ENCODE measurements around the gene LTBP1.

LTBP1 gene

GRCh38 chr2:33008716-33009115, 62.0 kb downstream of the LTBP1 start:
- Mint-ChIP-seq H3K4me3 (no peak overlapping the region), H3K36me3 (no peaks in the 10 kb centered on the region), H3K9me3 (no peaks in the 10 kb centered on the region), H3K4me1 (no peaks in the 10 kb centered on the region), H3K27ac (no peak overlapping the region)
- ATAC-seq: no peak
- no peak for DNase-seq (ENCODE audit: low spot score in 2 of 2)

GRCh38 chr2:33009249-33009648, 62.5 kb downstream of the LTBP1 start:
- Mint-ChIP-seq H3K27ac (no peak overlapping the region), H3K4me1 (no peaks in the 10 kb centered on the region), H3K9me3 (no peaks in the 10 kb centered on the region), H3K4me3 (no peak overlapping the region), H3K36me3 (no peaks in the 10 kb centered on the region)
- ATAC-seq: no peak
- DNase-seq (ENCODE audit: low spot score in 2 of 2): no peak

- no peak for DNase-seq (ENCODE audit: low spot score in 2 of 2)
- Mint-ChIP-seq H3K36me3 (no peaks in the 10 kb centered on the region), H3K9me3 (no peaks in the 10 kb centered on the region), H3K27ac (no peak overlapping the region), H3K4me3 (no peak overlapping the region), H3K4me1 (no peaks in the 10 kb centered on the region)
- ATAC-seq: no peak
Observed at GRCh38 chr2:33011373-33011772, 64.6 kb downstream of the LTBP1 start.

GRCh38 chr2:33011941-33012340, 65.2 kb downstream of the LTBP1 start:
- DNase-seq (ENCODE audit: low spot score in 2 of 2): no peak
- no peaks in the 10 kb centered on the region for H3K4me1 Mint-ChIP-seq
- no peak overlapping the region for H3K4me3 Mint-ChIP-seq
- H3K36me3 Mint-ChIP-seq: no peaks in the 10 kb centered on the region
- H3K27ac Mint-ChIP-seq: no peak overlapping the region
- ATAC-seq: no peak
- no peaks in the 10 kb centered on the region for H3K9me3 Mint-ChIP-seq

- H3K36me3 Mint-ChIP-seq: no peaks in the 10 kb centered on the region
- no peaks in the 10 kb centered on the region for H3K4me1 Mint-ChIP-seq
- no peaks in the 10 kb centered on the region for H3K9me3 Mint-ChIP-seq
- no peak for DNase-seq (ENCODE audit: low spot score in 2 of 2)
- no peak overlapping the region for H3K4me3 Mint-ChIP-seq
- no peak overlapping the region for H3K27ac Mint-ChIP-seq
- ATAC-seq: no peak
Observed at GRCh38 chr2:33013684-33014110, 66.9 kb downstream of the LTBP1 start.

GRCh38 chr2:33014268-33014667, 67.5 kb downstream of the LTBP1 start:
- no peak for DNase-seq (ENCODE audit: low spot score in 2 of 2)
- Mint-ChIP-seq H3K4me3 (no peak overlapping the region), H3K27ac (no peak overlapping the region), H3K4me1 (no peaks in the 10 kb centered on the region), H3K36me3 (no peaks in the 10 kb centered on the region), H3K9me3 (no peaks in the 10 kb centered on the region)
- ATAC-seq: no peak

GRCh38 chr2:33015421-33016142, 68.8 kb downstream of the LTBP1 start:
- H3K36me3 Mint-ChIP-seq: no peaks in the 10 kb centered on the region
- H3K4me1 Mint-ChIP-seq: no peaks in the 10 kb centered on the region
- ATAC-seq (peak; percentile 39), DNase-seq (ENCODE audit: low spot score in 2 of 2) (no peak)
- H3K4me3 Mint-ChIP-seq: no peak overlapping the region
- no peak overlapping the region for H3K27ac Mint-ChIP-seq
- H3K9me3 Mint-ChIP-seq: no peaks in the 10 kb centered on the region

GRCh38 chr2:33018271-33018670, 71.5 kb downstream of the LTBP1 start:
- H3K36me3 Mint-ChIP-seq: no peaks in the 10 kb centered on the region
- no peak overlapping the region for H3K27ac Mint-ChIP-seq
- no peaks in the 10 kb centered on the region for H3K4me1 Mint-ChIP-seq
- no peak for DNase-seq (ENCODE audit: low spot score in 2 of 2)
- H3K9me3 Mint-ChIP-seq: no peaks in the 10 kb centered on the region
- H3K4me3 Mint-ChIP-seq: no peak overlapping the region
- ATAC-seq: no peak

- DNase-seq (ENCODE audit: low spot score in 2 of 2) (no peak), ATAC-seq (no peak)
- Mint-ChIP-seq H3K4me1 (no peaks in the 10 kb centered on the region), H3K36me3 (no peaks in the 10 kb centered on the region), H3K27ac (no peak overlapping the region), H3K4me3 (no peak overlapping the region), H3K9me3 (no peaks in the 10 kb centered on the region)
Observed at GRCh38 chr2:33019796-33020195, 73.0 kb downstream of the LTBP1 start.

GRCh38 chr2:33020883-33021282, 74.1 kb downstream of the LTBP1 start:
- no peak for ATAC-seq
- Mint-ChIP-seq H3K4me3 (no peak overlapping the region), H3K4me1 (no peaks in the 10 kb centered on the region), H3K27ac (no peak overlapping the region), H3K9me3 (no peaks in the 10 kb centered on the region), H3K36me3 (no peaks in the 10 kb centered on the region)
- DNase-seq (ENCODE audit: low spot score in 2 of 2): no peak

- Mint-ChIP-seq H3K36me3 (no peaks in the 10 kb centered on the region), H3K4me3 (no peak overlapping the region), H3K4me1 (no peaks in the 10 kb centered on the region), H3K27ac (no peak overlapping the region), H3K9me3 (no peaks in the 10 kb centered on the region)
- DNase-seq (ENCODE audit: low spot score in 2 of 2) (no peak), ATAC-seq (no peak)
Observed at GRCh38 chr2:33021542-33022227, 74.9 kb downstream of the LTBP1 start.

- Mint-ChIP-seq H3K9me3 (no peaks in the 10 kb centered on the region), H3K27ac (no peak overlapping the region), H3K4me3 (no peak overlapping the region), H3K36me3 (no peaks in the 10 kb centered on the region), H3K4me1 (no peaks in the 10 kb centered on the region)
- DNase-seq (ENCODE audit: low spot score in 2 of 2) (no peak), ATAC-seq (no peak)
Observed at GRCh38 chr2:33022395-33022985, 75.7 kb downstream of the LTBP1 start.

- no peak for DNase-seq (ENCODE audit: low spot score in 2 of 2)
Observed at GRCh38 chr2:33022989-33023727, 76.4 kb downstream of the LTBP1 start.

GRCh38 chr2:33023728-33024500, 77.2 kb downstream of the LTBP1 start:
- H3K27ac Mint-ChIP-seq: no peak overlapping the region
- H3K4me3 Mint-ChIP-seq: no peak overlapping the region
- no peaks in the 10 kb centered on the region for H3K36me3 Mint-ChIP-seq
- ATAC-seq (no peak), DNase-seq (ENCODE audit: low spot score in 2 of 2) (no peak)
- no peaks in the 10 kb centered on the region for H3K4me1 Mint-ChIP-seq
- no peaks in the 10 kb centered on the region for H3K9me3 Mint-ChIP-seq

More at GRCh38 chr2:33022989-33023727, 76.4 kb downstream of the LTBP1 start:
- H3K27ac Mint-ChIP-seq: no peak overlapping the region
- no peaks in the 10 kb centered on the region for H3K36me3 Mint-ChIP-seq
- H3K4me1 Mint-ChIP-seq: no peaks in the 10 kb centered on the region
- H3K9me3 Mint-ChIP-seq: no peaks in the 10 kb centered on the region
- no peak overlapping the region for H3K4me3 Mint-ChIP-seq
- peak; percentile 67 for ATAC-seq

- H3K4me3 Mint-ChIP-seq: no peak overlapping the region
- ATAC-seq: no peak
- DNase-seq (ENCODE audit: low spot score in 2 of 2): no peak
- H3K27ac Mint-ChIP-seq: no peak overlapping the region
- H3K36me3 Mint-ChIP-seq: no peaks in the 10 kb centered on the region
- no peaks in the 10 kb centered on the region for H3K9me3 Mint-ChIP-seq
- no peaks in the 10 kb centered on the region for H3K4me1 Mint-ChIP-seq
Observed at GRCh38 chr2:33024758-33025157, 78.0 kb downstream of the LTBP1 start.
